Thyroid gland (tissue), 4 donors: ENCODE data around the gene COL9A1. TPM values are rescaled to one million over a fixed set of nuclear protein-coding genes. Genes with fewer than 3 reads are reported as not detected.

ENCODE experiments used
- DNase-seq, 2 donors: peaks; one replicate each; pipeline ENCODE4 v3.0.0-alpha.2; 2019
- H3K27ac ChIP-seq, 3 donors: fragments of 200-600 bp; sonication (generic); 1 replicate in 2 of 3; 2 replicates in 1 of 3; pipeline ENCODE4 v1.5.1; 2016 to 2019; ENCODE audit warnings: mild to moderate bottlenecking in 1 of 3, moderate library complexity in 1 of 3
- H3K27me3 ChIP-seq: fragments of 200-600 bp; sonication (generic); one replicate; pipeline ENCODE4 v1.5.1; 2019
- H3K36me3 ChIP-seq, 2 donors: fragments of 200-600 bp; sonication (generic); one replicate each; pipeline ENCODE4 v1.5.1; 2016 to 2019
- H3K4me1 ChIP-seq, 2 donors: fragments of 200-600 bp; sonication (generic); one replicate each; pipeline ENCODE4 v1.5.1; 2017 to 2019
- H3K4me3 ChIP-seq, 3 donors: fragments of 200-600 bp; sonication (generic); replicated peaks in 1 of 3; 1 replicate in 2 of 3; 2 replicates in 1 of 3; pipeline ENCODE4 v1.5.1; 2016; ENCODE audit warnings: mild to moderate bottlenecking in 1 of 3
- H3K9me3 ChIP-seq: fragments of 200-600 bp; sonication (generic); one replicate; pipeline ENCODE4 v1.5.1; 2017
- POLR2A ChIP-seq, 2 donors: fragments of 450-650 bp; IDR thresholded peaks; one replicate each; pipeline ENCODE4 v1.6.1; 2017; ENCODE audit warnings: antibody characterized with exemption in 2 of 2, mild to moderate bottlenecking in 2 of 2, moderate library complexity in 1 of 2
- WGBS, 2 donors: methylation state at CpG; one replicate each; pipeline ENCODE4 v1.1.5; 2017; 5-methylcytosine and 5-hydroxymethylcytosine counted together
- intact Hi-C: fragments of 100-400 bp; cut with DNase I; formaldehyde crosslinking; loops from one replicate; pipeline ENCODE4 v1.15.1; 2023
- total RNA-seq, 4 donors: library from RNA; depleted of rRNA; stranded (reverse); fragments of >200 nt; gene quantifications; one replicate each; pipeline ENCODE4 v1.2.3, GENCODE V29; 2016
- TF ChIP-seq, protein P1 (sequence below), 6 experiments: fragments of 200-600 bp in 3 of 6; fragments of 450-650 bp in 3 of 6; sonication (generic) in 3 of 6; IDR thresholded peaks; one replicate each; pipeline ENCODE4 v1.5.1; 2016 to 2019; ENCODE audit warnings: antibody characterized with exemption in 6 of 6, mild to moderate bottlenecking in 2 of 6, inconsistent platforms in 1 of 6, moderate library complexity in 1 of 6

COL9A1 gene
- total RNA-seq, 4 donors from 2014 or later, result 0.33 TPM; not detected in 2

DNA sequence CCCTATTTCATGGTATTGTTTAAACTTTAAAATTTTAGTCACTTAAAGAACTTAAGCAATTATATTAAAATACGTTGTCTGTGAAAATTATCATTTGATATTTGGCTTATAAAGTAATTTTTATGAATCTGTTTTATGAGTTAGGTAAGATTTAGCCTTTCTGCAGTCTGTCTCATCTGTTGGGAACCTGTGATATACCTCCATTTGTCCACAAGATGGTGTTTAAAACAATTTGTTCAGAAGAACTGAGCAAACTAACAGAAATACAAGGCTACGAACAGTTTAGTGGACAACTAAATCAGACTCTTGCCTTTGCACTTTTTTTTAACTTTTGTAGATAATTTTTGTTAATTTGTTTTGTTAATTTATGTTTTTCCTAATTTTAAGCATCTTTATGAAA, 92.4 kb downstream of the COL9A1 start:
- Histone ChIP-seq H3K27me3 (no peaks in the 10 kb centered on the region), H3K9me3 (no peaks in the 10 kb centered on the region), H3K4me3 (no peak overlapping the region), H3K4me1 (no peaks in the 10 kb centered on the region), H3K36me3 (no peaks in the 10 kb centered on the region), H3K27ac (no peak overlapping the region)
- 52 to 63% methylated on average over 2 of the region's 2 CpGs for WGBS, 2 donors
- DNase-seq, result no peak
- TF ChIP-seq, protein P1, sequence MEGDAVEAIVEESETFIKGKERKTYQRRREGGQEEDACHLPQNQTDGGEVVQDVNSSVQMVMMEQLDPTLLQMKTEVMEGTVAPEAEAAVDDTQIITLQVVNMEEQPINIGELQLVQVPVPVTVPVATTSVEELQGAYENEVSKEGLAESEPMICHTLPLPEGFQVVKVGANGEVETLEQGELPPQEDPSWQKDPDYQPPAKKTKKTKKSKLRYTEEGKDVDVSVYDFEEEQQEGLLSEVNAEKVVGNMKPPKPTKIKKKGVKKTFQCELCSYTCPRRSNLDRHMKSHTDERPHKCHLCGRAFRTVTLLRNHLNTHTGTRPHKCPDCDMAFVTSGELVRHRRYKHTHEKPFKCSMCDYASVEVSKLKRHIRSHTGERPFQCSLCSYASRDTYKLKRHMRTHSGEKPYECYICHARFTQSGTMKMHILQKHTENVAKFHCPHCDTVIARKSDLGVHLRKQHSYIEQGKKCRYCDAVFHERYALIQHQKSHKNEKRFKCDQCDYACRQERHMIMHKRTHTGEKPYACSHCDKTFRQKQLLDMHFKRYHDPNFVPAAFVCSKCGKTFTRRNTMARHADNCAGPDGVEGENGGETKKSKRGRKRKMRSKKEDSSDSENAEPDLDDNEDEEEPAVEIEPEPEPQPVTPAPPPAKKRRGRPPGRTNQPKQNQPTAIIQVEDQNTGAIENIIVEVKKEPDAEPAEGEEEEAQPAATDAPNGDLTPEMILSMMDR (IDR thresholded peaks at IDR 0.05), result peak in 1 of 6 experiments; percentile 6
- no peak for TF ChIP-seq POLR2A (IDR thresholded peaks at IDR 0.05)
- intact Hi-C loops, result no loop called here

DNA sequence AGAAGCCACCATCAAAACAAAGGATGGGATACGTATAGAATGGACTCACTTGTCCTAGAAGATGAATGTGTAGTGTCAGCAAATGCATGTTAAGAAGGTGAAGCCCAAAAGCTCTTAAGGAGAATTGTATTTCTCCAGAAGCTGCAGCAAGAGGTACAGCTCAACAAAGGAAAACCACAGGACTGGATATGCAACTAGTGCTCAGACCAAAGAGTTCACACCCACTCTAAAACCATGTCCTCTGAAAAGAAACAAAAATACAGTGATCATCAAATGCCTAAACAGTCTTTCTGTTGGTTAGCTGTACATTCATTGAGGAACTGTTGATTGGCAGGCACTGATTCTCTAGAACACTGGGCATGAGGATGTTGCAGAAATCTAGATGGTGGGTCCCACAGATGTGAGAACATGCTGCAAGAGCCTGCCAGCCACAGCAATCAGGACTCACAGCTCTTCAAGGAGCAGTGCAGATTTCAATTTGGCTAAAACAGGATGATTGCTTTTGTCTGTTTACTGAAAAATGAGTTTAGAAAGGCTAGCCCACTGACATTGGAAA, 94.6 kb downstream of the COL9A1 start:
- H3K27ac ChIP-seq, result no peak overlapping the region
- no peak for DNase-seq
- TF ChIP-seq, protein P1 (IDR thresholded peaks at IDR 0.05), result no peak
- no peak for TF ChIP-seq POLR2A (IDR thresholded peaks at IDR 0.05)
- H3K27me3 ChIP-seq, result no peaks in the 10 kb centered on the region
- H3K4me1 ChIP-seq, result no peaks in the 10 kb centered on the region
- no peaks in the 10 kb centered on the region for H3K9me3 ChIP-seq
- H3K36me3 ChIP-seq, result no peaks in the 10 kb centered on the region
- intact Hi-C loops, result no loop called here
- no peak overlapping the region for H3K4me3 ChIP-seq
- 50 to 57% methylated on average over 1 of the region's 1 CpG for WGBS, 2 donors

DNA sequence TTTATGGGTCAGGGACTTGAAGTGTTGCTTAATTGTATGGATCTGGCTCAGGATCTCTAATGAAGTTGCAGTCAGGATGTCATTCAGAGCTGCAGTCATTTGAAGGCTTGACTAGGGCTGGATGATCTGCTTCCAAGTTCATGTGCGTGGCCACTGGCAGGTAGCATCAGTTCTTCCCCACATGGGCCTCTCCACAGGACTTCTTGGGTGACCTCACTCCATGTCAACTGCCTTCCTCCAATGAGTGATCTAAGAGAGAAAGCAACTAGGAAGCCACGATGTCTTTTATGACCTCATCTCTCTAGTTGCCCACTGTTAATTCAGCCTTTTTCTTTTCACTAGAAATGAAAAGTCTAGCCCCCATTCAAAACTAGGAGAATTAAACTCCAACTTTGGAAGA, 104.1 kb downstream of the COL9A1 start:
- 70 to 71% methylated on average over 2 of the region's 2 CpGs for WGBS, 2 donors
- no peak overlapping the region for H3K27ac ChIP-seq
- TF ChIP-seq, protein P1 (IDR thresholded peaks at IDR 0.05), result no peak
- no peak for TF ChIP-seq POLR2A (IDR thresholded peaks at IDR 0.05)
- H3K4me1 ChIP-seq, result no peaks in the 10 kb centered on the region
- no peak overlapping the region for H3K4me3 ChIP-seq
- DNase-seq, result no peak
- no peaks in the 10 kb centered on the region for H3K36me3 ChIP-seq
- intact Hi-C loops, result no loop called here
- no peaks in the 10 kb centered on the region for H3K9me3 ChIP-seq
- no peaks in the 10 kb centered on the region for H3K27me3 ChIP-seq

DNA sequence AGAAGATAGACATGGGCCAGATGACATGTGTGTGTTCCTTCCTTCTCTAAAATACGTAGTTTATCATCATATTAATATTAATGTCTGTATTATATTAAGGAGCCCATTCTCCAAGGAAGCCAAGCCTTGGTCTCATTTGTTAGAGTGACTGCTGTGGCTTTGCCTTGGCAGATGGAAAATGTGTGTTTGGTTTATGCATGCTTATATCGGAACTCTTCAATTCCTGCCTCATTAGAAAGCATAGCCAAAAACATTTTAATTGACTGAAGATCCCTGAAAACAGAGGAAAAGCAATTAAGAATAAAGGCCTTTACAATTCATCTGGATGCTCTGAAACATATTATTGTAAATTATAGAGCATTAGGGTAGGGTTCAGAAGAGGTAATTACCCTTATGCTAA, 106.4 kb downstream of the COL9A1 start:
- Histone ChIP-seq H3K27me3 (no peaks in the 10 kb centered on the region), H3K36me3 (no peaks in the 10 kb centered on the region), H3K4me3 (no peak overlapping the region), H3K4me1 (no peaks in the 10 kb centered on the region), H3K9me3 (no peaks in the 10 kb centered on the region), H3K27ac (no peak overlapping the region)
- WGBS, 2 donors, result 84 to 88% methylated on average over 2 of the region's 2 CpGs
- no peak for TF ChIP-seq POLR2A (IDR thresholded peaks at IDR 0.05)
- TF ChIP-seq, protein P1 (IDR thresholded peaks at IDR 0.05), result no peak
- no peak for DNase-seq
- intact Hi-C loops, result no loop called here

DNA sequence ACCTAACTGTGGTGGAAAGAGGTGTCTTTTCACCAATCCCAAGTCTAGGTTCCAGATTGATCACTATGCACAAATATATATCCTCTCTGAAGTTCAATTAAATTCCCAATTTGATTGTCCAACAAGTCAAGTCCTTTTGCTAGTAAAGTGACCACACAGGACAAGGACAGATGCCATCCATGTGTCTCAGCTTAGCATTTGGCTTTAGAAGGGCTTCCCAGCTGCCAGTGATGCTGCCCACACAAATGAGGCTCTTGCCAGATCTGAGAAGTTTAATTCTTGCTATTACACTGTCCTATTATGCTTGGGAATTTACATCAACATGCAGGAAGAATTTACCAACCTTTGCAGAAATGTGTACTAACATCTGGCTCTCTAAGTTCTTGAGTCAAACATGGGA, 108.5 kb downstream of the COL9A1 start:
- TF ChIP-seq POLR2A (IDR thresholded peaks at IDR 0.05), result no peak
- TF ChIP-seq, protein P1 (IDR thresholded peaks at IDR 0.05), result no peak
- intact Hi-C loops, result no loop called here

More for the DNA sequence above, 108.5 kb downstream of the COL9A1 start:
- H3K4me3 ChIP-seq, result no peak overlapping the region
- DNase-seq, result no peak
- H3K27ac ChIP-seq, result no peak overlapping the region
- no peaks in the 10 kb centered on the region for H3K4me1 ChIP-seq
- no peaks in the 10 kb centered on the region for H3K27me3 ChIP-seq
- no peaks in the 10 kb centered on the region for H3K36me3 ChIP-seq
- H3K9me3 ChIP-seq, result no peaks in the 10 kb centered on the region
